ENCODE data around the gene TXNDC2. TPM values are rescaled to one million over a fixed set of nuclear protein-coding genes. Genes with fewer than 3 reads are reported as not detected.

Gene TXNDC2
- total and polyA plus RNA-seq, 2 of the 4 experiments (the other 2 are of a cell fraction), result 0.18 TPM; not detected in 1

GRCh38 chr18:9868857-9869714 lies 16.7 kb upstream of the TXNDC2 start:
- H2BK5ac ChIP-seq (ENCODE audit: low read depth, low read length, poor library complexity, severe bottlenecking), result peak overlapping the region; percentile 55
- H3K27me3 ChIP-seq (ENCODE audit: control insufficient read depth, insufficient read depth, low read length), result no peaks in the 10 kb centered on the region
- no peak overlapping the region for H3K9ac ChIP-seq (ENCODE audit: low read depth, low read length)
- in situ Hi-C loops (cut with MboI; ENCODE audit: low sequenced_read_pairs), result no loop called here
- H3K23ac ChIP-seq (ENCODE audit: low read depth, low read length), result peak overlapping the region; percentile 51; the same call in 1 of the 2 replicates
- no peak overlapping the region for H3K4me2 ChIP-seq (ENCODE audit: low read depth, low read length)
- peak overlapping the region; percentile 34; the same call in 1 of the 3 replicates for H2BK15ac ChIP-seq (ENCODE audit: low read depth, low read length)
- H2AK9ac ChIP-seq (replicated peaks; ENCODE audit: low read depth, low read length, poor library complexity), result no peak overlapping the region
- H3K14ac ChIP-seq (replicated peaks; ENCODE audit: low read depth, low read length), result peak overlapping the region; percentile 65; the same call in 1 of the 2 replicates
- 46% methylated on average over 4 of the region's 6 CpGs; no CpG with 5 or more reads in 1 of the 2 experiments for WGBS, 2 experiments (ENCODE audit: extremely low coverage in 2 of 2, insufficient read length in 1 of 2)
- H3K9me3 ChIP-seq (ENCODE audit: control insufficient read depth, insufficient read depth, low read length), result peaks cover 13% of the 10 kb centered on the region; the same call in 1 of the 2 replicates
- H3K36me3 ChIP-seq (ENCODE audit: control insufficient read depth, insufficient read depth, low read length), result no peaks in the 10 kb centered on the region
- peak overlapping the region; percentile 65; the same call in 1 of the 2 replicates for H3K56ac ChIP-seq (ENCODE audit: extremely low read depth, insufficient read depth, low read length)
- ChIA-PET POLR2A (ENCODE audit: unreplicated experiment) (no interaction called here), CTCF (no interaction called here)
- peak overlapping the region in 1 of 2 experiments; percentile 46; a peak in 2 of 4 replicates for H4K8ac ChIP-seq (ENCODE audit: low read depth in 2 of 2, low read length in 2 of 2)
- H3K4me3 ChIP-seq (ENCODE audit: insufficient read depth, low read depth, low read length), result no peak overlapping the region
- peak overlapping the region; percentile 33; the same call in 1 of the 2 replicates for H3K27ac ChIP-seq (ENCODE audit: insufficient read depth, low read length)
- H3K4ac ChIP-seq (ENCODE audit: low read depth, low read length), result peak overlapping the region; percentile 88
- peak overlapping the region; percentile 20; the same call in 1 of the 2 replicates for H4K5ac ChIP-seq (ENCODE audit: low read depth, low read length)
- H2AFZ ChIP-seq (replicated peaks; ENCODE audit: low read length, poor library complexity), result no peak overlapping the region
- H2AK5ac ChIP-seq (ENCODE audit: low read depth, low read length), result no peak overlapping the region
- dilution Hi-C loops (cut with HindIII; ENCODE audit: low sequenced_read_pairs, unreplicated experiment), result no loop called here
- intact Hi-C loops (cut with micrococcal nuclease), result no loop called here
- H3K9me1 ChIP-seq (ENCODE audit: insufficient read depth, low read length), result peaks cover 10% of the 10 kb centered on the region
- H2BK120ac ChIP-seq (ENCODE audit: low read depth, low read length), result peak overlapping the region; percentile 94
- no peak for DNase-seq
- peaks cover 15% of the 10 kb centered on the region for H3K4me1 ChIP-seq (ENCODE audit: control insufficient read depth, insufficient read depth, low read length)
- BruUV-seq (replicated peaks), result no TSS peak
- H4K91ac ChIP-seq (ENCODE audit: insufficient read depth, low read depth, low read length), result peak overlapping the region; percentile 71
- no peaks in the 10 kb centered on the region for H3K79me1 ChIP-seq (ENCODE audit: low read depth in 1 of 2, low read length in 2 of 2)
- no peaks in the 10 kb centered on the region for H4K20me1 ChIP-seq (ENCODE audit: insufficient read depth, low read length)
- ATAC-seq (ENCODE audit: low read depth), result no peak
- H2BK20ac ChIP-seq (ENCODE audit: low read depth, low read length), result peak overlapping the region; percentile 95
- H3K18ac ChIP-seq (ENCODE audit: low read depth, low read length), result peak overlapping the region; percentile 33; the same call in 1 of the 2 replicates
- TF ChIP-seq SMC3 (IDR thresholded peaks at IDR 0.05; ENCODE audit: low read depth, low read length) (no peak), RCOR1 (IDR thresholded peaks at IDR 0.05; ENCODE audit: insufficient replicate concordance, low read length) (no peak), CHD1 (IDR thresholded peaks at IDR 0.05; ENCODE audit: low read depth, low read length) (no peak), MAZ (IDR thresholded peaks at IDR 0.05; ENCODE audit: borderline replicate concordance, low read depth, low read length) (no peak), USF2 (IDR thresholded peaks at IDR 0.05; ENCODE audit: low read depth, low read length) (no peak), ELK1 (IDR thresholded peaks at IDR 0.05; ENCODE audit: borderline replicate concordance, low read depth, low read length) (no peak), MXI1 (IDR thresholded peaks at IDR 0.05; ENCODE audit: borderline replicate concordance, low read depth, low read length) (no peak), MAFK (IDR thresholded peaks at IDR 0.05; ENCODE audit: low read depth, low read length) (no peak), RFX5 (IDR thresholded peaks at IDR 0.05; ENCODE audit: low read depth, low read length) (no peak), RAD21 (IDR thresholded peaks at IDR 0.05; ENCODE audit: low read length) (no peak), FOS (IDR thresholded peaks at IDR 0.05; ENCODE audit: low read depth, low read length) (no peak), CEBPB (IDR thresholded peaks at IDR 0.05; ENCODE audit: low read depth, low read length) (no peak), NFE2L2 (IDR thresholded peaks at IDR 0.05; ENCODE audit: low read depth, low read length) (no peak), POLR2A (IDR thresholded peaks at IDR 0.05; ENCODE audit: low read depth, low read length) (no peak), BHLHE40 (IDR thresholded peaks at IDR 0.05; ENCODE audit: low read depth, low read length) (no peak)
